Measurements from ENCODE around the gene KRTAP13-2. TPM values are rescaled to one million over a fixed set of nuclear protein-coding genes. Genes with fewer than 3 reads are reported as not detected.

KRTAP13-2 gene
- not detected for polyA plus RNA-seq (ENCODE audit: insufficient read length)
- long read RNA-seq, donor 1: 0 reads
- long read RNA-seq, donor 2: 0 reads
- long read RNA-seq, donor 3: 0 reads
- long read RNA-seq, donor 4: 0 reads
- long read RNA-seq, donor 5: 0 reads
- long read RNA-seq, donor 6: 0 reads
- long read RNA-seq, donor 7: 0 reads
- long read RNA-seq, donor 8: 0 reads

GRCh38 chr21:30372139-30372770 is at the start of gene KRTAP13-2:
KRTAP13-2 (minus strand) TSS chr21:30372271; CDS start chr21:30372213, 58 bp downstream.
- no peak for DNase-seq

GRCh38 chr21:30415993-30416392 is 43.9 kb upstream of the KRTAP13-2 start:
- DNase-seq: no peak

GRCh38 chr21:30408782-30409494 is 36.9 kb upstream of the KRTAP13-2 start:
- peak; percentile 4 for DNase-seq

GRCh38 chr21:30395731-30396130 is 23.7 kb upstream of the KRTAP13-2 start, which contains the start of gene KRTAP13-1:
KRTAP13-1 (plus strand) TSS chr21:30396031; CDS start chr21:30396087, 56 bp downstream.
- no peak for DNase-seq

- DNase-seq: no peak
Measured at GRCh38 chr21:30391492-30392025, 19.5 kb upstream of the KRTAP13-2 start.

- no peak for DNase-seq
Measured at GRCh38 chr21:30382201-30382600, 10.1 kb upstream of the KRTAP13-2 start.

- no peak for DNase-seq
Measured at GRCh38 chr21:30355906-30356305, 16.2 kb downstream of the KRTAP13-2 start.

- DNase-seq: no peak
Measured at GRCh38 chr21:30354308-30355005, 17.6 kb downstream of the KRTAP13-2 start.

GRCh38 chr21:30351534-30351933 is 20.5 kb downstream of the KRTAP13-2 start:
- DNase-seq: no peak

GRCh38 chr21:30349572-30349971 is 22.5 kb downstream of the KRTAP13-2 start:
- DNase-seq: no peak

- DNase-seq: no peak
Measured at GRCh38 chr21:30348506-30348905, 23.6 kb downstream of the KRTAP13-2 start, which contains the start of gene KRTAP23-1. KRTAP23-1 (minus strand) TSS chr21:30348606; CDS start chr21:30348606, 0 bp downstream.

- no peak for DNase-seq
Measured at GRCh38 chr21:30345014-30345413, 27.1 kb downstream of the KRTAP13-2 start.

GRCh38 chr21:30340714-30341573 is 31.1 kb downstream of the KRTAP13-2 start:
- DNase-seq: peak; percentile 44

- no peak for DNase-seq
Measured at GRCh38 chr21:30338717-30339116, 33.4 kb downstream of the KRTAP13-2 start.

- no peak for DNase-seq
Measured at GRCh38 chr21:30337772-30338171, 34.3 kb downstream of the KRTAP13-2 start.

- no peak for DNase-seq
Measured at GRCh38 chr21:30337276-30337744, 34.8 kb downstream of the KRTAP13-2 start, which contains the start of gene KRTAP27-1. KRTAP27-1 (minus strand) TSS chr21:30337694; CDS start chr21:30337668, 26 bp downstream.

- DNase-seq: no peak
Measured at GRCh38 chr21:30336596-30336995, 35.5 kb downstream of the KRTAP13-2 start.

- DNase-seq: no peak
Measured at GRCh38 chr21:30333736-30334135, 38.3 kb downstream of the KRTAP13-2 start.

GRCh38 chr21:30332681-30333080 is 39.4 kb downstream of the KRTAP13-2 start:
- no peak for DNase-seq

GRCh38 chr21:30329203-30329875 is 42.7 kb downstream of the KRTAP13-2 start:
- no peak for DNase-seq

Data from left kidney (tissue), 8 donors.